GM23248 (cell line): ENCODE data around the gene LAIR2.

Source experiments
- EZH2 ChIP-seq: fragments of 200-600 bp; sonication (generic); IDR thresholded peaks from 2 replicates; pipeline ENCODE4 v1.6.1; 2018; ENCODE audit warnings: antibody characterized with exemption, mild to moderate bottlenecking; ENCODE audit not compliant: insufficient read depth, poor library complexity, severe bottlenecking
- EZH2phosphoT487 ChIP-seq: fragments of 200-600 bp; sonication (generic); IDR thresholded peaks from 2 replicates; pipeline ENCODE4 v1.6.1; 2018; ENCODE audit warnings: antibody characterized with exemption, moderate library complexity, mild to moderate bottlenecking, low read depth; ENCODE audit not compliant: insufficient read depth

DNA sequence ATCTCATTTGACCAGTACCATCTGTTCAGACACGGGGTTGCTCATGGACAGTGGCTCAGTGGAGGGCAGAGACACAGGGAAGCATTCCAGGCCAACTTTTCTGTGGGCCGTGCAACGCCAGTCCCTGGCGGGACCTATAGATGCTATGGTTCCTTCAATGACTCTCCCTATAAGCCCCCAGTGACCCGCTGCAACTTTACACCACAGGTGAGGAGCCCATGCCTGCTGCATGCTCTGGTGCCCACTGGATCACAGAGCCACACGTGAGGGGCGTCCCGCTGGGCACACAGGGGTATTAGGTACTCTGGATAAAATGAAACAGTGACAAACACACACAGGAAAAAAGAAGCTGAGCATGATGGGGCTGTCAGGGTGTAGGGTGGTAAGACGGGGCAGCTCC, 34.3 kb downstream of the LAIR2 start:
- TF ChIP-seq EZH2phosphoT487 (no peak), EZH2 (no peak)
